Measurements from ENCODE around the gene DDX6.
"Not testable (repeated sequence)": the region's sequence is repeated elsewhere in the genome, so short reads cannot be mapped to it uniquely, and the experiment has no call there.

The DDX6 gene

GRCh38 chr11:118728112-118728511 is 62.9 kb downstream of the DDX6 start:
- not testable (repeated sequence) for H3K4ac ChIP-seq (ENCODE audit: low read depth, low read length); H3K9me3 ChIP-seq (ENCODE audit: insufficient read depth, low read depth, low read length); H2AFZ ChIP-seq (ENCODE audit: insufficient read depth, low read length, poor library complexity); H3K4me2 ChIP-seq (ENCODE audit: low read length); H3K18ac ChIP-seq (ENCODE audit: low read length); H3K79me2 ChIP-seq (ENCODE audit: control insufficient read depth, insufficient read depth, low read length, poor library complexity); H3K27me3 ChIP-seq (ENCODE audit: insufficient read depth, low read length); H4K8ac ChIP-seq (ENCODE audit: low read depth, low read length); H3K23ac ChIP-seq (ENCODE audit: low read length); H3K4me1 ChIP-seq (ENCODE audit: control insufficient read depth in 1 of 2, insufficient read depth in 2 of 2, low read length in 2 of 2); H3K4me3 ChIP-seq (ENCODE audit: low read depth, low read length); H2AK5ac ChIP-seq (ENCODE audit: low read length); H3K79me1 ChIP-seq (ENCODE audit: low read length); H3K9ac ChIP-seq (ENCODE audit: low read length); H3K27ac ChIP-seq (ENCODE audit: low read depth, low read length); DNase-seq; H3K14ac ChIP-seq (ENCODE audit: low read length); H4K12ac ChIP-seq (ENCODE audit: low read depth, low read length); H2BK120ac ChIP-seq (ENCODE audit: insufficient read depth, low read length, poor library complexity); H3K36me3 ChIP-seq (ENCODE audit: control insufficient read depth in 1 of 2, insufficient read depth in 2 of 2, low read length in 2 of 2)
- Histone ChIP-seq H4K91ac (ENCODE audit: low read depth, low read length) (peak overlapping the region; percentile 14), H2BK12ac (ENCODE audit: low read length) (peak overlapping the region; percentile 58), H2BK5ac (ENCODE audit: low read depth, low read length, poor library complexity) (peak overlapping the region; percentile 19)
- no CpG with 5 or more reads among the region's 10 CpGs for WGBS (ENCODE audit: extremely low coverage, insufficient coverage, insufficient read length)

- not testable (repeated sequence) for H3K4ac ChIP-seq (ENCODE audit: low read depth, low read length); H3K4me2 ChIP-seq (ENCODE audit: low read length); H3K9me3 ChIP-seq (ENCODE audit: insufficient read depth, low read depth, low read length); H2AFZ ChIP-seq (ENCODE audit: insufficient read depth, low read length, poor library complexity); H3K4me3 ChIP-seq (ENCODE audit: low read depth, low read length); H3K9ac ChIP-seq (ENCODE audit: low read length); H2BK5ac ChIP-seq (ENCODE audit: low read depth, low read length, poor library complexity); H3K18ac ChIP-seq (ENCODE audit: low read length); H3K36me3 ChIP-seq (ENCODE audit: control insufficient read depth in 1 of 2, insufficient read depth in 2 of 2, low read length in 2 of 2); H3K23ac ChIP-seq (ENCODE audit: low read length); H2BK12ac ChIP-seq (ENCODE audit: low read length); H3K14ac ChIP-seq (ENCODE audit: low read length); H2AK5ac ChIP-seq (ENCODE audit: low read length); H4K91ac ChIP-seq (ENCODE audit: low read depth, low read length); DNase-seq; H3K27me3 ChIP-seq (ENCODE audit: insufficient read depth, low read length); H3K79me2 ChIP-seq (ENCODE audit: control insufficient read depth, insufficient read depth, low read length, poor library complexity); H3K4me1 ChIP-seq (ENCODE audit: control insufficient read depth in 1 of 2, insufficient read depth in 2 of 2, low read length in 2 of 2); H3K79me1 ChIP-seq (ENCODE audit: low read length); H2BK120ac ChIP-seq (ENCODE audit: insufficient read depth, low read length, poor library complexity); H4K8ac ChIP-seq (ENCODE audit: low read depth, low read length); H4K12ac ChIP-seq (ENCODE audit: low read depth, low read length); H3K27ac ChIP-seq (ENCODE audit: low read depth, low read length)
- WGBS (ENCODE audit: extremely low coverage, insufficient coverage, insufficient read length), result no CpG with 5 or more reads among the region's 2 CpGs
Observed at GRCh38 chr11:118727721-118728066, 63.3 kb downstream of the DDX6 start.

DNA sequence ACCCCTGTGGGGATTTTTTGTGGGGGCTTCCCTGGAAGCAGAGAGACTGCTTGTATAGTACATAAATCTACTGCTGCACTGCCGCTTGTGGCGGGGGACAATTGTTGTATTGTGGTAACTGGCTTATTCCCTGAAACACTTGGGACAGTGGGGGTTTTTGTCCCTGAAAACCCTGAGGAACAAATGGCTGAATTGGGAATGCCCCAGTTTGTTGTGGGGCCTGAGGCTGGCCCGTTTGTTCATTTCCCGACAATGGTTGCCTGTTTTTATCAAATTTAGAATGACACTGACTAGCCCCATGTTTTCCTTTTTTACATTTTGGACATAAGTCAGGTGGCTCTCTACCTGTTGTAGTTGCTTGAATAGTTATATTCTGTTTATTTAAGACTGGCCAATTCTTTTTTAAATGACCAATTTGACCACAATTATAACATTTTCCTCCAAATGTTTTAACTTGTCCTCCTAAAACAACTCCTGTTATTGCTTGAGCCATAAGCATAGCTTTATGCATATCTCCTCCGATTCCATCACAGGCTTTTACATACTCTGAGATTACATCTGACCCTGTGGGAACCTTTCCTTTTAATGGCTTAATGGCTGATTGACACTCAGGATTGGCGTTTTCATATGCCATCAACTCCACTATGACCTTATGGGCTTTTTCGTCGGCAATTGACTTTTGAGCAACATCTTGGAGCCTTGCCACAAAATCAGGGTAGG is 63.8 kb downstream of the DDX6 start:
- not testable (repeated sequence) for H3K4me2 ChIP-seq (ENCODE audit: low read length); H3K23ac ChIP-seq (ENCODE audit: low read length)

GRCh38 chr11:118721478-118722015 is 69.4 kb downstream of the DDX6 start:
- H2BK5ac ChIP-seq (ENCODE audit: low read depth, low read length, poor library complexity); H3K4ac ChIP-seq (ENCODE audit: low read depth, low read length); H4K12ac ChIP-seq (ENCODE audit: low read depth, low read length); H3K4me2 ChIP-seq (ENCODE audit: low read length); H3K79me2 ChIP-seq (ENCODE audit: control insufficient read depth, insufficient read depth, low read length, poor library complexity); DNase-seq; H3K36me3 ChIP-seq (ENCODE audit: control insufficient read depth in 1 of 2, insufficient read depth in 2 of 2, low read length in 2 of 2); H3K27me3 ChIP-seq (ENCODE audit: insufficient read depth, low read length); H4K8ac ChIP-seq (ENCODE audit: low read depth, low read length); H3K79me1 ChIP-seq (ENCODE audit: low read length); H3K23ac ChIP-seq (ENCODE audit: low read length); H2BK12ac ChIP-seq (ENCODE audit: low read length); H3K9me3 ChIP-seq (ENCODE audit: insufficient read depth, low read depth, low read length); H3K4me1 ChIP-seq (ENCODE audit: control insufficient read depth in 1 of 2, insufficient read depth in 2 of 2, low read length in 2 of 2); H2BK120ac ChIP-seq (ENCODE audit: insufficient read depth, low read length, poor library complexity); H2AFZ ChIP-seq (ENCODE audit: insufficient read depth, low read length, poor library complexity); H3K4me3 ChIP-seq (ENCODE audit: low read depth, low read length); H2AK5ac ChIP-seq (ENCODE audit: low read length); H3K9ac ChIP-seq (ENCODE audit: low read length); H3K14ac ChIP-seq (ENCODE audit: low read length); H3K18ac ChIP-seq (ENCODE audit: low read length): not testable (repeated sequence)
- Histone ChIP-seq H3K27ac (ENCODE audit: low read depth, low read length) (peak overlapping the region; percentile 47), H4K91ac (ENCODE audit: low read depth, low read length) (peak overlapping the region; percentile 14)
- no CpG with 5 or more reads among the region's 10 CpGs for WGBS (ENCODE audit: extremely low coverage, insufficient coverage, insufficient read length)

More for the DNA sequence above, 63.8 kb downstream of the DDX6 start:
- H2BK12ac ChIP-seq (ENCODE audit: low read length); H3K36me3 ChIP-seq (ENCODE audit: control insufficient read depth in 1 of 2, insufficient read depth in 2 of 2, low read length in 2 of 2); H2BK120ac ChIP-seq (ENCODE audit: insufficient read depth, low read length, poor library complexity); H3K27me3 ChIP-seq (ENCODE audit: insufficient read depth, low read length); H2BK5ac ChIP-seq (ENCODE audit: low read depth, low read length, poor library complexity); H4K91ac ChIP-seq (ENCODE audit: low read depth, low read length); H3K4me3 ChIP-seq (ENCODE audit: low read depth, low read length); H3K9me3 ChIP-seq (ENCODE audit: insufficient read depth, low read depth, low read length); H3K4ac ChIP-seq (ENCODE audit: low read depth, low read length); H2AFZ ChIP-seq (ENCODE audit: insufficient read depth, low read length, poor library complexity); H3K79me1 ChIP-seq (ENCODE audit: low read length); H4K12ac ChIP-seq (ENCODE audit: low read depth, low read length); H3K4me1 ChIP-seq (ENCODE audit: control insufficient read depth in 1 of 2, insufficient read depth in 2 of 2, low read length in 2 of 2); H4K8ac ChIP-seq (ENCODE audit: low read depth, low read length); H3K27ac ChIP-seq (ENCODE audit: low read depth, low read length); H3K79me2 ChIP-seq (ENCODE audit: control insufficient read depth, insufficient read depth, low read length, poor library complexity); H2AK5ac ChIP-seq (ENCODE audit: low read length); H3K18ac ChIP-seq (ENCODE audit: low read length); H3K9ac ChIP-seq (ENCODE audit: low read length); H3K14ac ChIP-seq (ENCODE audit: low read length): not testable (repeated sequence)
- peak in 1 of 2 donors; percentile 55 for DNase-seq
- WGBS (ENCODE audit: extremely low coverage, insufficient coverage, insufficient read length), result no CpG with 5 or more reads among the region's 8 CpGs
